Frontal cortex (tissue), 4 donors: ENCODE data around the gene NAA38. TPM values are rescaled to one million over a fixed set of nuclear protein-coding genes. Genes with fewer than 3 reads are reported as not detected.

ENCODE experiments used
- DNase-seq, 2 donors: peaks; one replicate each; pipeline ENCODE4 v3.0.0; 2012; ENCODE audit warnings: low spot score in 2 of 2
- FAIRE-seq: peaks from 2 replicates; lab custom pipeline; 2012; peaks lifted over from hg19 to GRCh38; lab: Jason Lieb, UNC
- total RNA-seq: library from RNA; depleted of rRNA; stranded (reverse); fragments of >200 nt; gene quantifications from one replicate; pipeline ENCODE4 v1.2.3, GENCODE V29; 2014
- donor health status: control.
- donor health status: control.
- donor health status: control.

NAA38 gene
- total RNA-seq, 1 donor from 2014 or later, result 30.2 TPM

- DNase-seq (no peak), FAIRE-seq (no peak)
These were observed 3.1 kb downstream of the NAA38 start for GRCh38 chr17:7854078-7854777.

GRCh38 chr17:7853691-7854038, 3.7 kb downstream of the NAA38 start:
- FAIRE-seq (no peak), DNase-seq (no peak)

GRCh38 chr17:7852919-7853690, 4.3 kb downstream of the NAA38 start:
- FAIRE-seq, result no peak
- no peak for DNase-seq

- FAIRE-seq, result no peak
- DNase-seq, result no peak
These were observed 5.1 kb downstream of the NAA38 start for GRCh38 chr17:7852262-7852670.

- DNase-seq (peak; percentile 89 to 91), FAIRE-seq (no peak)
These were observed 5.7 kb downstream of the NAA38 start for GRCh38 chr17:7851438-7852261.

- DNase-seq (no peak), FAIRE-seq (no peak)
These were observed 6.5 kb downstream of the NAA38 start for GRCh38 chr17:7850701-7851437.

- DNase-seq, result no peak
- no peak for FAIRE-seq
These were observed 7.4 kb downstream of the NAA38 start for GRCh38 chr17:7849751-7850504.

- DNase-seq (no peak), FAIRE-seq (no peak)
These were observed 8.1 kb downstream of the NAA38 start for GRCh38 chr17:7849130-7849750.

GRCh38 chr17:7848739-7849129, 8.6 kb downstream of the NAA38 start:
- no peak for DNase-seq
- no peak for FAIRE-seq

GRCh38 chr17:7848131-7848579, 9.2 kb downstream of the NAA38 start:
- FAIRE-seq (no peak), DNase-seq (peak in 1 of 2 donors; percentile 12)

- FAIRE-seq (no peak), DNase-seq (no peak)
These were observed 10.3 kb downstream of the NAA38 start for GRCh38 chr17:7846765-7847661.

- FAIRE-seq (no peak), DNase-seq (no peak)
These were observed 11.2 kb downstream of the NAA38 start for GRCh38 chr17:7846063-7846735.

GRCh38 chr17:7845359-7846062, 11.8 kb downstream of the NAA38 start:
- no peak for FAIRE-seq

GRCh38 chr17:7844292-7845154, 12.8 kb downstream of the NAA38 start:
- FAIRE-seq (no peak), DNase-seq (peak; percentile 90 to 95)

More at GRCh38 chr17:7845359-7846062, 11.8 kb downstream of the NAA38 start:
- DNase-seq, result no peak

- no peak for FAIRE-seq
These were observed 13.6 kb downstream of the NAA38 start for GRCh38 chr17:7843536-7844291.

More at GRCh38 chr17:7843536-7844291, 13.6 kb downstream of the NAA38 start:
- peak; percentile 77 to 87 for DNase-seq
